Ovary (tissue), 9 donors: ENCODE results near the gene USP19. TPM values are rescaled to one million over a fixed set of nuclear protein-coding genes. Genes with fewer than 3 reads are reported as not detected.

ENCODE experiments used
- DNase-seq, 5 donors: peaks; one replicate each; pipeline ENCODE4 v3.0.0-alpha.2; 2019 to 2020
- H3K27ac ChIP-seq, 2 donors: fragments of 200-600 bp; one replicate each; pipeline versions ENCODE4 v1.5.1 to v1.8.0; 2019 to 2022
- H3K27me3 ChIP-seq: fragments of 200-600 bp; one replicate; pipeline ENCODE4 v1.8.0; 2022
- H3K36me3 ChIP-seq: fragments of 200-600 bp; sonication (generic); one replicate; pipeline ENCODE4 v1.5.1; 2019
- H3K4me1 ChIP-seq: one replicate; pipeline ENCODE4 v1.8.1; 2013; ENCODE audit warnings: mild to moderate bottlenecking, moderate library complexity; ENCODE audit not compliant: insufficient read depth
- H3K4me3 ChIP-seq: fragments of 200-600 bp; sonication (generic); one replicate; pipeline ENCODE4 v1.5.1; 2017
- H3K9me3 ChIP-seq, 2 donors: fragments of 200-600 bp in 1 of 2; sonication (generic) in 1 of 2; one replicate each; pipeline versions ENCODE4 v1.5.1 to v1.8.1; 2013 to 2019; ENCODE audit warnings: mild to moderate bottlenecking in 1 of 2, moderate library complexity in 1 of 2
- CTCF ChIP-seq, 3 donors: fragments of 450-650 bp in 2 of 3; fragments of 200-600 bp in 1 of 3; IDR thresholded peaks; one replicate each; pipeline versions ENCODE4 v1.5.1 to v1.8.0; 2016 to 2022; ENCODE audit warnings: antibody characterized with exemption in 3 of 3, mild to moderate bottlenecking in 1 of 3
- EP300 ChIP-seq: sonication (generic); formaldehyde crosslinking; IDR thresholded peaks from one replicate; pipeline ENCODE4 v1.6.1; 2017; ENCODE audit warnings: antibody characterized with exemption
- POLR2A ChIP-seq: fragments of 450-650 bp; IDR thresholded peaks from one replicate; pipeline ENCODE4 v1.6.1; 2017; ENCODE audit warnings: antibody characterized with exemption, mild to moderate bottlenecking, moderate library complexity
- WGBS, 3 donors: extraction: QIAGEN DNeasy Blood & Tissue Kit in 1 of 3; methylation state at CpG; one replicate each; pipeline versions ENCODE4 v1.1.5 to v1.1.7; 2013 to 2017; 5-methylcytosine and 5-hydroxymethylcytosine counted together
- intact Hi-C, 4 donors: fragments of 100-400 bp; cut with DNase I; formaldehyde crosslinking; loops; one replicate each; pipeline versions ENCODE4 v1.11.0 to v1.15.1; 2022 to 2023
- polyA plus RNA-seq, 2 donors: library from polyadenylated mRNA; stranded (reverse); fragments of 200-250 nt in 1 of 2; fragments of 350-450 nt in 1 of 2; fragmentation: Illumina TruSeq in 1 of 2; extraction: RNeasy Lipid Tissue Mini Kit (QIAGEN cat#74804) in 1 of 2; gene quantifications; one replicate each; pipeline ENCODE4 v1.2.3, GENCODE V29; 2013 to 2014
- total RNA-seq, 7 donors: library from RNA; depleted of rRNA in 2 of 7; stranded (reverse); fragments of >200 nt in 2 of 7; fragmentation: NEBNext Ultra II Directional in 3 of 7; extraction: Animal tissue kit (Norgen Biotek cat#: 25700) in 3 of 7; gene quantifications; one replicate each; pipeline versions ENCODE4 v1.1.0 to v1.2.4, GENCODE V29; 2016 to 2023
- donor health status: DM: no; HTN: no; CAD: no; lungs with moderate emphysema.
- donor health status: DM: no; HTN: no; CAD: no.
- donor health status: Bipolar disorder and iron deficiency.
- donor health status: DM: yes; HTN: yes; CAD: no.
- donor health status: DM: no; HTN: no; CAD: no.
- donor health status: DM: yes; HTN: yes; CAD: no.

Gene USP19
- total and polyA plus RNA-seq, 9 donors = 21.7 to 71.4 (median 50.8) TPM

DNA sequence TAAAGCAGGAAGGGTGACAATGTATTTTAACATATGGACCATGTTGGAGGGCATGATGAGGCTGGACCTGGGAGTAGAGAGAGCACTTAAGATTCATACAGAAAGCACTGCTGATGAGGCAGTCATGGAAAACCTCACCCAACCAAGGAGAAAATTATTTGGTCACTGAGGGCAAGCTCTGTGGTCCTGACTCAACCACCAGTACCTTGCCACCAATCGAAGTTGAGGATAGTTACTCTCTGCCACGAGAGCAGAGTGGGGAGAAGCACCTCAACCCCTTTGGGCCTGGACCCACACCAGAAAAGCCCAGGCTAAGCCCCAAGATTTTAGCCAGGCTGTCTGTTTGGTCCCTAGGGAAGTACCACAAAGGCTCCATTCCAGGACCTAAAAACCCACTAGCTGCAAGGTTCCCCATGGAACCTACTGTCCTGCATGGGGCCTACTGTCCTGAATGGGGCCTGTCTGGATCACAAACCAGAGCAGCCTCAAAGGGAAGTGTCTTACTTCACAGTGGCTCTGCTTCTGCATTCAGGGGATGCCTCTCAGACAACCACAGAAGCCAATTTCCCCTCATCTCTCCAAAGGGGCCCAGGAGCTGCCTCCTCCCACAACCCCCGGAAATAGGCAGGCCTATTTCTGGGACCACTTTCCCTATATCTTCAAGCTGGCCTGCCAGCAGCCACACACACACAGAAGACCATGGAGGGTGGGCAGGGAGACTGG, 41.3 kb upstream of the USP19 start:
- no peaks in the 10 kb centered on the region for H3K27me3 ChIP-seq
- no peak for DNase-seq
- no peak for TF ChIP-seq POLR2A
- TF ChIP-seq CTCF (IDR thresholded peaks at IDR 0.05) = no peak
- no peak for TF ChIP-seq EP300
- no peaks in the 10 kb centered on the region for H3K9me3 ChIP-seq
- no peak overlapping the region for H3K4me3 ChIP-seq
- intact Hi-C loops = loop anchor here in 2 of 4 donors (5.0 to 10.0 kb wide), 2 partner anchors 35 to 283 kb away; no protein-coding TSS in a partner anchor
- no peaks in the 10 kb centered on the region for H3K4me1 ChIP-seq
- WGBS, 3 donors = 67 to 85% (median 82%) methylated on average over 3 of the region's 3 CpGs
- H3K36me3 ChIP-seq = no peaks in the 10 kb centered on the region
- no peak overlapping the region for H3K27ac ChIP-seq

DNA sequence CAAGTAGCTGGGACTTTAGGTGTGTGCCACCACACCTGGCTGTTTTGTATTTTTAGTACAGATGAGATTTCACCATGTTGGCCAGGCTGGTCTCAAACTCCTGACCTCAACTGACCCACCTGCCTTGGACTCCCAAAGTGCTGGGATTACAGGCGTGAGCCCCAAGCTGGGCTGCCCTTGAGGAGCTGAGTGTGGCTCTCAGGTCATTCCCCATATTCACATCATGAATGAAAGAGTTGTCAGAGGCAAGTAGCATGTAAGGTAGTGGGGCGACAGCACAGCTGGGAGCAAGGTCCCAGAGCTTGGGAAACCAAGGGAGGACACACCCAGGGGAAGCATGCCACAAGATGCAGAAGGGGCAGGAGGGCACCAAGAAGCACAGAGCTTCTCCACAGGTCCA, 40.6 kb upstream of the USP19 start:
- no peak for TF ChIP-seq EP300
- TF ChIP-seq CTCF (IDR thresholded peaks at IDR 0.05) = no peak
- no peak for TF ChIP-seq POLR2A

DNA sequence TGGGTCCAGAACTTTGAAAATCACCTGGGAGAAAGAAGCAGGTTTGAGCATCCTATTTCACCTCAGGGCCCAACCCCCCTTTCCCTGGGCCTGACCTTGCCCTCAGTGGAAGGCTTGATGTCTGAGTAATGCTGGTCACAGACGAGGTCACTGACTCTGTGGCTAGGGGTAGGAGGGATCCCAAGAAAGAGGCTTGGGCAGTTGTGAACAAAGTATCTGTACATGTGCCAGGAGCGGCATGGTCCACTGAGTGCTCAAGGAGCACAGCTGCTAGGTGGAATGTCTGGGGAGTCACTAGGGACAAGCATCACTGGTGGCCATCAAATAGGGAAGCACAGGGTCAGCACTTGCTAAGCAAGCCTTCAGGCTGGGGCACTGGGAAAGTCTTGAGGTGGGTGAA, 38.2 kb upstream of the USP19 start:
- Histone ChIP-seq H3K27me3 (no peaks in the 10 kb centered on the region), H3K4me1 (no peaks in the 10 kb centered on the region), H3K36me3 (no peaks in the 10 kb centered on the region), H3K27ac (no peak overlapping the region), H3K4me3 (no peak overlapping the region), H3K9me3 (no peaks in the 10 kb centered on the region)
- 54 to 82% (median 62%) methylated on average over 2 of the region's 2 CpGs for WGBS, 3 donors
- TF ChIP-seq CTCF (IDR thresholded peaks at IDR 0.05) (no peak), POLR2A (no peak), EP300 (no peak)
- intact Hi-C loops = no loop called here
- DNase-seq = no peak

More for the DNA sequence above, 40.6 kb upstream of the USP19 start:
- H3K9me3 ChIP-seq = no peaks in the 10 kb centered on the region
- no peak for DNase-seq
- H3K27ac ChIP-seq = no peak overlapping the region
- no peaks in the 10 kb centered on the region for H3K27me3 ChIP-seq
- WGBS, 3 donors = 93 to 97% (median 94%) methylated on average over 2 of the region's 2 CpGs
- intact Hi-C loops = loop anchor here in 2 of 4 donors (5.0 to 10.0 kb wide), 2 partner anchors 34 to 284 kb away; no protein-coding TSS in a partner anchor
- no peaks in the 10 kb centered on the region for H3K36me3 ChIP-seq
- H3K4me3 ChIP-seq = no peak overlapping the region
- H3K4me1 ChIP-seq = no peaks in the 10 kb centered on the region

- TF ChIP-seq POLR2A (no peak), CTCF (IDR thresholded peaks at IDR 0.05) (no peak), EP300 (no peak)
- Histone ChIP-seq H3K36me3 (no peaks in the 10 kb centered on the region), H3K4me1 (no peaks in the 10 kb centered on the region), H3K27ac (no peak overlapping the region), H3K4me3 (no peak overlapping the region), H3K9me3 (no peaks in the 10 kb centered on the region), H3K27me3 (no peaks in the 10 kb centered on the region)
- DNase-seq = no peak
- WGBS, 3 donors = 61 to 69% (median 64%) methylated on average over 5 of the region's 5 CpGs
- intact Hi-C loops = no loop called here
These were observed 37.6 kb upstream of the USP19 start for GRCh38 chr3:49158103-49158709.
